Stimulated activated naive CD4-positive, alpha-beta T cell (primary cell): ENCODE results near the gene SF1.

ENCODE experiments used
- DNase-seq, 6 experiments: peaks; one replicate each; lab custom pipeline; 2025; lab: John Stamatoyannopoulos, UW

Gene SF1

DNA sequence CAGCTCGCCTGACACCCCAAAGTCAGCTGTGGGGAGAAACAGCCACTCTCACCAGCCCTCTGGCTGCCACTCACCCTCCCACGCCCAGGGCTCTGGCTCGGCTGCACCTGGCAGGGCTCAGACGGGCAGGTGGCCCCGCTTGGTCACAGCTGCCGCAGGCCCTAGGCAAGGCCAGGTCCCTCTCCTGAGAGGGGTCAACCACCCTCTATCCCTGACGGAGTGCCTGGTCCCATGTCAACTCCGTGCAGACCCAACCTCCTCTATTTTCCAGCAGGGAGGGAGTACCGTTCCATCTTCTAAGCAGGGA, 22.8 kb upstream of the SF1 start:
- no peak for DNase-seq

DNA sequence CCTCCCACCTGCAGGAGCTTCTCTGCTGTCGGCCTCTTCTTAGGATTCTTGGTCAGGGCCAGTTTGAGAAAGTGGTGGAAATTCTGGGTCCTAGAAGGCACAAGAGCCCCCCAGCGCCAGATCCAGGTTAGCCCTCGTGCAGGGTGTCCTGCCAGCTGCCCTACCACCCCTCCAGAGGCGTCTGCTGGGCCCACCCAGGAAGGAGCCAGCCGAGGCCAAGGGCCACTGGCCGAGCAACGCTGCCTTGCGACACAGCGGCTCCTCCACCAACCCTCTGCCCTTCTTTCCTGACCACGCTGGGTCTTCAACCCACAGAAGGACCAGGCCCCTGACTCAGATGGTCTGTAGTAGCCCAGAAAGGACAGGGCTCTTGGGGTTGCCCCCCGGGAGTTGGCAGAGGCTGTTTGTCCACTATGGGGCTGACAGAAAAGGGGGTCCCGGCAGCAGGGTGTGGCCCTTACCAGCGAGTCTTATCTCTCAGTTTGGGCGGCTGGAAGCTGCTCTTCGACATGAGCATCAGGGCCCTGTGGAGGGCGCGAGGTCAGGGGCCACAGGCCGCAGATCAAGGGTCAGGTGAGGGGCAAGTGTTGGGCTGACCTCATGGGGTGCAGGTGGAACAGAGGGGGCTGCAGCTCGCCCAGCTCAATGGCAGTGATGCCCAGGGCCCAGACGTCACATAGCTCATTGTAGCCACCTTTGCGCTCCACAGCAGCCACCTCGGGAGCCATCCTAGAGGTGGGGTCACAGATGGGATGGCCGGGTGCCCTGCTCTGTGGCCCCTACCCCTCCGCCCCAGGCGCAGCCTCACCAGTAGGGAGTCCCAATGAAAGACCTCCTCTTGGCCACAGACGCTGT, 22.2 kb upstream of the SF1 start:
- DNase-seq: no peak

DNA sequence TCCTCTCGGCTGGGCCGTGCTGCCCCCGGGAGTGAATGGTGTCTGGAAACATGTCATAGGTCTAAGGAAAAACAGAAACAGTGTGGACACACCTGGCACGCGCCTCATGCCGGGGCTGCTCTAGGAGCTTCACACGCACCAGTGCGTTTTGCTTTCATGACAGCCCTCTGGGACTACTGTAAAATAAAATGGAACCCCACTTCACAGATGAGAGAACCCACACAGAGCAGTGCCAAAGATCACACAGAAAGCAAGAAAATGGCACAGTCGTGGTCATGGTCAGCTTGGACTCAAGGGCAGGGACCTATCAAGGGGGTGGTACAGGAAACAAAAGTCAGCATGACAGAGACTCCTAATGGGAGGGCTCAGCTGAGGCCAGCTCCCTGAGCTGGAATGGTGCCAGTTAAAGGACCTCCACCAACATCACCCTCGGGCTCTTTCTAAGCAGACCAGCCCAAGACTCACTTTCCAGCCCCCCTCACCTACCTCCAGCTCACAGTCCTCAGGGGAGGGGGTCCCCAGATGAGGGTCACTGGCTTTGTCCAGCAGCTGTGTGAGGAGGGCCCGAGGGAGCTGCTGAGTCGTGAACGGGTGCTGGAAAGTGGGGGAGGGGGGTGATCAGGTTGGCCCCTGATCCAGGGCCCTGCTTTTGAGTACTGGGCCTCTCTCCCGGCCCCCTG, 21.4 kb upstream of the SF1 start:
- no peak for DNase-seq

DNA sequence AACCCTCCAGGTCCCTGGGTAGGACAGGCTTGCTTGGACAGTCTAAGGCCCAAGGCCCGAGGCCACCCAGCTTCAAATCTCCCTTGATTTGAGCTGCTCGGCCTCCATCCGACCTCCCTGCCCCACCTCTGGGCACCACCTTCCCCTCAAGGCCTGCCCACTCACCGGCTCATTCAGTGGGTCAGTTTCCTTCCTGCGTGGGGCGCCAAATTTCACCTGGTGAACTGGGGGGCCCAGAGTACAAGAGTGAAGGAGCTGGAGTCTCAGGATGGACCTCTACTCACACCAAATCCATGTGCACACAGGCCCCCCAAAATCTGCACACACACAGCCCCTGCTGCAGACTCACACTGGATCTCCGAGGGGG, 20.9 kb upstream of the SF1 start:
- no peak for DNase-seq

DNA sequence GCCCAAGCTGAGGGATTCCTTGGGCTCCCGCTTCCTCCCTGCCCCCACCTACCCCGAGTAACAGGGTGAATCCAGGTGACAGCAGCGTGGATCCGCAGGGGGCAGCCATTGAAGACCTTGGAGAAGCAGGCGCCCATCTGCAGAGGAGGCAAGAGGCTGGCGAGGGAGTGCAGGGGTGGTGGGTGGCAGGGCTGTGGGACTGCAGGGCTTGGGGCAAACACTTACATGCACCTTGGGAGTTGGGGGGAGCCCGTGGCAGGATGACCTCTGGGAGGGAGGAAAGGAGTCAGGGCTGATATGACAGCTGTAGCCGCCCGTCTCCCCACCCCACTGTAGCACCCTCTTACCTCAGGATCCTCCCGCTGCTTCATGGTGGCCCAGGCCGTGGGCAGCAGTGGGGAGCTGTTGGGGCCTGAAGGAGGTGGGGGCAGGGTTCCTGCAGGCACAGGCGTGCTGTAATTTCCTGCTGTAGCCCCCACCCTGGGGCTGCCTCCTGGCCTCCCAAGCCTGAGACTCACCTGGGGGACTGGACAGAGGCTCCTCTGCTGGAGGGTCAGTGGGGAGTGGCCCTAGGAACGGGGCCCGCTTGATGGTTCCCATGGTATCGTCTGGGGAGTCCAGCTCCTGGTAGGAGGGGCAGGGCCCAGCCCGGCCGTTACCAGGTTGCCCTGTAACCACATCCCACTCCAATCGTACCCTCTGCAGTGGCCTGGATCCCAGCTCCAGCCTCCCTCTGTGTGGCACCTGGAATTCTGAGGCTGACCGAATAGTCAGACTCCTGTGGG, 18.6 kb upstream of the SF1 start:
- no peak for DNase-seq

DNA sequence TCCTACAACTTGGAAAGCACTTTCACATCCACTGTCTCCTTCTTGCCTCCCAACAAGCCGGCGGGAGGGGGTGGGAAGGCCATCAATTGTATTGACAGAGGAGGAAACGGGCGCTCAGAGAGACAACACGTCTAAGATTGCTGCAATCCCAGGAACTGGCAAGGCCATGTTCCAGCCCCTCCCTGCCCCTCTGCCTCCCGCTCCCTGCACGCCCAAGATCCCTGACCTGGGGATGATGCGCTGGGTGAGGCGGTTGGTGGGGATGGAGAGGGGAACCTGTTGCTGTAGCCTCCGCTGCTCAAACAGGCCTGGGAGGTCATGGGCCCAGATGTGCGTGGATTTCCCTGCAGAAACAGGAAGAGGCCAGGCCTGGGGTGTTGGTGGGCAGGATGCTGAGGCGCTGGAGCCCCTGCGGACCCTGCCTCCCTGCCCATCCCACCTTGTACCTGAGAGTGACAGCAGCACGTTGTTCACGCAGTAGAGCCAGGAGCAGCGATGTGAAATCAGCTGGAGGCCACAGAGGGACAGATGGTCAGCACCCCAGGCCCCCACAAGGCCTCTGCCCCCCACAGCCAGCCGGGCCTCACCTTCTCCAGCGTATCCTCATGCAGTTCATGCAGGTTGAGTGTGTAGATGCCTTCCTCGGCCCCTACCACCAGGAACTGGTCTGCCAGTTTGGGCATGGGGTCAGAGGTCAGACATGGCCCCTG, 17.9 kb upstream of the SF1 start:
- no peak for DNase-seq

DNA sequence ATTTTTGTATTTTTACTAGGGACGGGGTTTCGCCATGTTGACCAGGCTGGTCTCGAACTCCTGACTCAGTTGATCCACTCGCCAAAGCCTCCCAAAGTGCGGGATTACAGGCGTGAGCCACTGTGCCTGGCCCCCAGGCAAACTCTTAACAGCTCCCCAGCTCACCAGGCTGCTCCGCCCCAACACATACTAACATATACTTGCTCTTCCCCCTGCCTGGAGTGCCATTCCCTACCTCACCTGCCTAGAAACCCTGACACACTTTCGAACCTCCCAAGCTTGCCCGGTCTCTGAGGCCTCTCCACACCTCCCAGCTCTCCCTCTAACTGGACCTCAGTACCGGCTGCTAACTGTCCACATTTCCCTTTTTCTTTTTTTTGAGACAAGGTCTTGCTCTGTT, 16.2 kb upstream of the SF1 start:
- DNase-seq: no peak

DNA sequence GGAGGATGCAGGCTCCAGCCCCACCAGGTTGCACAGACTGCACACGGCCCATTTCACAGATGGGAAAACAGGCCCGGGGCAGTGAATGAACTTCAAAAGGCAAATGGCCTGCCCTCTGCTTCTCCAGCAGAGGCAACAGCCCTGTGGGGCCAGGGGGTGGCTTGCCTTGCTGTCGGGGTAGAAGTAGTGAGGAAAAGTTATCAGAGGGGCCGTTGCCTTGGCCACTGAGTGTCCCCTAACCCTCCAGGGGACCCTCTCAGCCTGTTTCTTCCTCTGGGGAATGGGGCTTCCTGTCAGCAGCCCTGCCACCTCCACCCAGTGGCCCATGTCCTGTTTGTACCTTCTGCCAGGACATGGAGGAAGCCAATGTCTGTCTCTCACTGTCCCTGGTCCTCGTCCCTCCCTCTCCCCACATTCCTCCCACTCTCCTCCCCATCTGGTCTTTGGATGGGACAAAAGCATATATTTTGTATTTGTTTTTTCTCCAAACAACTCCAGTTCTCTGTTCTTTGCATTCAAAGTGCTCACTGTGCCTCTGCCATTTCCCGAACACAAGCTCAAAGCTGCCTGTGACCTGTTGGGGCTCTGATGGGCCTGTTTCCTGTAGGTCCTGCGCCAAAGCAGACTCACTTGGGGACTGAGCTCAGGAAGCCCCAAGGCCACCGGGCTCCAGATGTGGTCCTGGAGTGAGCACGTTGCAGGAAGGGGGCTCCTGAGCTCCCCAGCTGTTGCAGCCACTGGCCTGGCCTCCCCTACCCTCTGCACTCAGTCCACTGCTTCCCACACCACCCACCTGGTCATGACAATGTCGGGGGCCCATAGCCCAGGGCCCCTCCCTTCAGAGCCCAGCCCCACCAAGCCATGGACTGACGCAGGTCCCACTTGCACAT, 15.2 kb upstream of the SF1 start:
- DNase-seq: no peak

DNA sequence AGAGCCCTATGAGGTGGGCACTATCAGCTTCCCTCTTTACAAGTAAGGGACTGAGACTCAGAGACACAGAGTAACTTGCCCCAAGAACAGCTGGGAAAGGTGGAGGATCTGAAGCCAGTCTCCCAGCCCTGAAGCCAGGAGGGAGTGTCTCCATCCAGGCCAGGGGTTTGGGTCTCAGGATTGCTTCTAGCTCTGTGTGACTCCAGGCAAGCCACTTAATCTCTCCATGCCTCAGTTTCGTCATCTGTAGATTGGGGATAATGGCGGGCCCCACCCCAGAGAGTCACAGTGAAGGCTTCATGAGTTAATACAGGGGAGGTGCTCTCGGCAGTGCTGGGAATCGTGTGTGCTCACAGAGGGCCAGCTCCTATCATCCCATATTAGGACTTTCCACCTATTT, 14.1 kb upstream of the SF1 start:
- no peak for DNase-seq

DNA sequence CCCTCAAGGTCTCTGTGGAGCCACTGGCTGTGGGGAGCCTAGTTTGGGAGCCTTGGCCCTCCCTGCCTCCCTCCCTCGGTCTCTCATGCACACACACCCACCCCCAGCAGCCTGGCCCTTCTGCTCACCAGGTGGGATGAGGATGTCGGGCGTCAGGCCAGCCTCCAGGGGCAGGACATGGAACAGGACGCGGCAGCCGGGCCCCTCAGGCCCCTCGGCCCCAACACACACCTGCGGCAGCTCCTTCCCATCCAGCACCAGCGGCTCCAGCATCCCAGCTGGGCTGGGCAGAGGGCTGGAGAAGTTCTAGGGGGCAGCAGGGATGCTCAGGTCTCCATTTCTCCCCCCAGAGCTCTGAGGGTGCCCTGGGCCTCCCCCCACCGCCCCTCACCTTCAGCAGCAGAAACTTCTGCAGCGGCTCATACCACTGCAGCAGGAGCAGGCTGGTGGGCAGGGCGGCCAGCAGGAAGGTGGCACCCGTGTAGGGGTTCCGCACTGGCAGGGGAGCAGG, 13.5 kb upstream of the SF1 start:
- DNase-seq: no peak

DNA sequence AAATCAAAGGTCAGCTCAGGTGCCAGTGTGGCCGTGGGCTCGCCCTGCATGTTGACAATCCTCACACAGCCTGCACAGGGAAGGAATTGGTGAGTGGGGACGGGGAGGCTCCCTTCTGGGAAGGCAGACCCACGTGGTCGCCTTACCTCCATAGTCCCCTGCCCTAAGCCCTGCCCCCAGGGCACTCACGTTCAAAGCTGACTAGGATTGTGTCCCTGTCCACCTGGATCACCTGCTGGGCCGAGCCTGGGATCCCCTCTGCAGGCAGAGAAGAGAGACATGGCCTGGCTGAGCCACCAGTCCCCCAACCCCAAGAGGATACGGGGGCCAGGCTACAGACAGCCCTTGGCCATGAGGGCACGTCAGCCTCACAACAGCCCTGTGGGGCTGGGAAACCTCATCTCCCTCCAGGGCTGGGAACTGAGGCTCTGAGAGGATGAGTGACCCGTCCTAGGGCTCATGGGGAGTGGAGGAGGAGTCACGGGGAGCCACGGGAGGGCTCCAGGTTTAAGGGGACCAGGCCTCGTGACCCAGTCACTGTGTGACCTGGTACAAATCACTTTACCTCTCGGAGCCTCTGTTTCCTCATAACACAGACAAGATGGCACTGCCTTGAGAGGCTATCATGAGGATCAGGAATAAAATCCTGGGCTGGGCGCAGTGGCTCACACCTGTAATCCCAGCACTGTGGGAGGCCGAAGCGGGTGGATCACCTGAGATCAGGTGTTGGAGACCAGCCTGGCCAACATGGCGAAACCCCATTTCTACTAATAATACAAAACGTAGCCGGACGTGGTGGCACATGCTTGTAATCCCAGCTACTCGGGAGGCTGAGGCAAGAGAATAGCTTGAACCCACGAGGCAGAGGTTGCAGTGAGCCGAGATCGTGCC, 12.1 kb upstream of the SF1 start:
- DNase-seq: no peak

DNA sequence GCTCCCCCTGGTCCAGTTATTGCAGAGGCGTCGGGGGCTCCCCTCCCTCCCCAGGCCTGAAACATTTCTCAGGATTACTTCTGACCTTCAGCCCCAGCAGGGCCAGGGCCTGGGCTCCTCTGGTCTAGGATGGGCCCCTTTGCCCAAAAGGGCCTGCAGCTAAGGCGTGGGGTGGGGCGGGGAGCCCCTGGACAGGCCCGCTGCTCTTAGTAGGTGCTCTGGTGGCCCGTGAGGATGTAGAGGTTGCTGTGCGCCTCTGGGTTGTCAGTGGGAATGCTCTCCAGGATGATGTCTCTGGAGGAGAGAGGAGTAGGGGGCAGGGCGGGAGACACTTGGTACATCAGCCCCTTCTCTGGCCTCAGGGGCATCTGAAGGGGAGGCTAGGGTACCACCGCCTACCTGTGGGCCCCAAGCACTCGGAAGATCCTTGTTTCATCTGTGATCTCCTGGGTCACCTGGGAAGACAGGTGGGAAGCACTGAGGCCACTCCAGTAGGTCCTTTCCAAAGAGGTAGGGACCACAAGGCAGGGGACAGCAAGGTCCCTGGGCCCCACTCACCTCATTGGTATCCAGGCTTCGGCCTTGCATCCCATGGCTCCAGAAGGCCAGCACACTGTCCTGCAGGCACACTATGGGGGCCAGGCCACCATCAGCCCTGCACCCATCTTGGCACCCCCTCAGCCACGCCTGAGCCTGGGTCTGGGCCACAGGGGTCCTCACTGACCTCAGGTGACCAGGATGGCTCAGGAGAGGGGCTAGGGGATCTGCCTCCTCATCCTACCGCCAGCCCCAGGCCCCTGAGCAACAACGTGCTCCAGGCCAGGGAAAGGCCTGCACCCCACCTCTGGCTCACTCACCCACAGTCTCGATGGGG, 11.2 kb upstream of the SF1 start:
- no peak for DNase-seq

DNA sequence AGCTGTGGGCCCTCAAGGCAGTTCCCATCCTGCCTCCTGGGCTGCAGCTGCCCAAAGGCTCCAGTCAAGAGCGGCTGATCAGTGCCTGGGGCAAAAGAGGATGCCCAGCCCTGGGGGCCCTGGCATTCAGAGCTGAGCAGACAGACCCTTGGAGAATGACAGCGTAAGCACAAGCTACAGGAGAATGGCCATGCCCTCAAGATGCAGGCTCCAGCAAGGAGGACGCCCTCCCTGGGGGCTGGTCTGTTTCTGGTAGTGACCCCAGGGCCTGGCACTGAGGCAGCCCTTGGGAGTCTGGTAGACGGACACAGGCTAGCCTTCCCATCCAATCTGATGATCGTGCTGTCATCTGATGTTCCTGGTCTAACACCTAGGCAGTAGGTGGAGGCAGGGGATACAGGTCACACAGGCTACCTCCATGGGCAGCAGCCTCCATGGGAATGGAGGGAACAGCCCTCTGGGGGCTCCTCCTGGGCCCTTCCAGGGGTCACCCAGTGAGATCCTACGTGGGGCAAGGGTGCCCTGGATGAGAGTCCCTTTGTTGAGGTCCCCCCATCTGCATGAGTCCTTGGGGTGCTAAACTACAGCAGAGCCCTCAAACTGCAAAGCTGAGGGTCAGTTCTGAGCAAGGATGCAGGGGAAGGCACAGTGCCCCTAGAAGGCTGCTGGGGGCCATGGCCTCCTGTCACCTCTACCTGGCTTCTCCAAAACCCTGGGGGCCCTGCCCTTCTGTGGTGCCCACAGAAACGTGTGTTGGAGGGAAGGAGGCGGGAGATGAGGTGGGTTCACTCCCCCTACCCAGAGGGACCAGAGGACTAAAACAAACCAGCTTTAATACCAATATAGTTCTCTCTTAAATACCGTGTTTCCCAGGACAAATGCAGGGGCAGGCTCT, 10.2 kb upstream of the SF1 start:
- no peak for DNase-seq

DNA sequence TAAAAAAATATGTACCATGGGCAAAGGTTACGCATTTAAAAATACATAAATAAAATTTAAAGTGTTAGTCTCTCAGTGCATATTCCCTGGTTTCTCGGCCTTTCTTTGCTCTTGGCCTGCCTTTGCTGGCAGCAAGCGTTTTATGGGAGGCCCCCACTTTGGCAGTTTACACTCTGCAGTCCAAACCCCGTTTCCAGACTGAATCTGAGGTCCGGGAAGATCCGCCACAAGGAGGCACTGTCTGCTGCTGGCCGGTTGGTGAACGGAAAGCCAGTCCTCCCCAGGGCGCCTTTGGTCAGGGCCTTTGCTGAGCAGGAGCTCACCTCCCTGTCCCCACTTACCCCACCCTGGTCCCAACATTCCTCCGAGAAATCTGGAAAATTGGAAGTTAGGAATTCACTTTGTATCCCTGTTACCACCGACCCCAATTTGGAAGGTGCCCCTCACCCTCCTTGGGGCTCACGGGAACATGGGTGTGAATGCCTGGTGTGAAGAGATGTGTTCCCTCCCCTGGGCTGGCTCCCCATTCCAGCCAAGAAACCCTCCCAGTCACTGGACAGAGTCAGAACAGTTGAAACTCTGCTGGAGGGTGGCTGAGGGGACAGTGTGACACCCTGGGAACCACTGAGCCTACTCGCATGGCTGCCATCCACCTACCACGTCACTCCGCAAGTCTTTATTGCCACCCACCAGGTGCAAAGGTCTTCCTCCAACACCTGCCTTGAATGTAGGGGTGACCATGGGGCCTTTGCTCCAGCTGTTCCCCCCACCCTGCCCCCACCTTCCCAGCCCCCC, 9.4 kb upstream of the SF1 start:
- peak in 5 of 6 experiments; percentile 35 to 66 (median 49) for DNase-seq

DNA sequence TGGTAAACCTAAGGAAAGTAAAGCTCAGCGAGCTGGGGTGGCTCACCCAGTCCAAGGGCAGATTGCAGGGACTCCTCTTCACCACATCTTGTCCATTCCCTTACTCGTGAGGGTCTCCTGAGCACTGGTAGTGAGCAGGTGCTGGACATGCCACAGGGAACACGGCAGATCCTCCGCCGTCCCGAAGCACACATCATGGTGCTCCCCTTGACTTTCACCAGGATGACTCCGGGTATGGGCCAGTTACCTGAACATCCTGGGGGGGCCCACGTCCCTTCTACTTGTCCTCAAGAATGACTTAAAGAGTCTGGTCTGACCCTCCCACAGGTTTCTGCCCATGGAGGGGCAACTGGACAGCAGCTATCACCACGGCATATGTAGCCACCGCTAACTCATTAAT, 8.0 kb upstream of the SF1 start:
- no peak for DNase-seq

DNA sequence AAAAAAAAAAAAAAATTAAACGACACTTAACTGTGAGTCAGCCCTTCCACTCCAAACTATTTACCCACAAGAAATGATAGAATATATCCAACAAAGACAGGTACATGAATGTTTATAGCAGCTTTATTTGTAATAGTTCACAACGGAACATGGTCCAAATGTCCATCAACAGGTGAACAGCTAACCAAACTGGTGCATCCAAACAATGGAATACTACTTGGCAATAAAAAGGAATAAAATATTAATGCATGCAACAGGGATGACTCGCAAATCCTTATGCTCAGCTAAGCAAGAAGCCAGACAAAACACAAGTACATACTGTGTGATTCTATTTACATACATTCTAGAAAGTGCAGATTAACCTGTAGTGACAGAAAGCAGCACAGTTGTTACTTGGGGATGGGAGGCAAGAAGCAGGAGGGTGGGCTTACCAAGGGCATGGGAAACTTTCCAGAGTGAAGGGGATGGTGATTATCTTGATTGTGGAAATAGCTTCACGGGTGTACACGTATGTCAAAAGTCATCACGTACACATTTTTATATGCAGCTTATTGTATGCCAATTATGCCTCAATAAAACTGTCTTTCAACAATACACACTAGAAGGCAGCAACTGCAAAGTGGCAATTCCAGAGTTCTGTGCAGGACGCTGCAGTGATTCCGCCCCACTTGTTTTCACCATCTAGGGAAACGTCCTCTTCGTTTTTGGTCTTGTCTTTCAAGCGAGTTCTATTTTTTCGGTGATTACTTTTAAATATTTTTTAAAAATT, 6.7 kb upstream of the SF1 start:
- DNase-seq: no peak

DNA sequence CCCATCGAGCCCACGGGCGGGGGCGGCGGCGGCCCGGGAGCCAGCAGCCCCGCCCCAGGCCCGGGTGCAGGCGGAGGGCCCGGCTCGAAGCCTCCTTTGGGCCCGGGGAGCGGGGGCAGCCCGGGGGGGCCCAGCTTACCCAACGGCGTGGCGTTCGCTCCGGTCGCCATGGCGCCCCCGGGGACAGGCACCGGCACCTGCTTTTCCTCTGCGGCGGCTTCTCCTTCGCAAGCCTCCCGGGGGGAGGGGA, 194 bp downstream of the SF1 start:
- DNase-seq: no peak
